ENCODE data around the gene IGFLR1. TPM values are rescaled to one million over a fixed set of nuclear protein-coding genes. Genes with fewer than 3 reads are reported as not detected.

The IGFLR1 gene
- polyA plus RNA-seq, 3 donors = 80.5 to 144 (median 119) TPM

- peaks cover 19% of the 10 kb centered on the region for H3K79me2 ChIP-seq (ENCODE audit: insufficient read depth, low read length)
- 98% methylated on average over 12 of the region's 14 CpGs for WGBS (ENCODE audit: insufficient coverage)
- no peak overlapping the region for H3K27ac ChIP-seq (ENCODE audit: low read depth in 1 of 2, low read length in 2 of 2)
- DNase-seq = no peak
- intact Hi-C loops (cut with micrococcal nuclease) = loop anchor here in 1 of 2 donors (10.0 kb wide), 1 partner anchor 363 kb away; the partner anchor contains the start of genes OVOL3, POLR2I and TBCB
- H4K20me1 ChIP-seq (ENCODE audit: insufficient read depth, low read length) = no peaks in the 10 kb centered on the region
- Mint-ChIP-seq H3K27ac (no peak overlapping the region), H3K36me3 (peaks cover 40 to 44% of the 10 kb centered on the region in 2 donors), H3K4me1 (peaks cover 32% of the 10 kb centered on the region), H3K27me3 (ENCODE audit: low read depth in 3 of 3) (peaks cover 17 to 25% (median 22%) of the 10 kb centered on the region in 3 donors), H3K9me3 (peaks cover 0 to 8% (median 3%) of the 10 kb centered on the region in 7 donors), H3K4me3 (no peak overlapping the region)
- H3K9ac ChIP-seq (ENCODE audit: insufficient read depth, low read length, poor library complexity, severe bottlenecking) = no peak overlapping the region
- H3K4me2 ChIP-seq (replicated peaks; ENCODE audit: extremely low read depth, low read length, poor library complexity, severe bottlenecking) = no peak overlapping the region
- H3K4me1 ChIP-seq (ENCODE audit: control insufficient read depth in 1 of 2, insufficient read depth in 2 of 2, low read length in 2 of 2) = peaks cover 31 to 47% of the 10 kb centered on the region in 2 donors
- no peak overlapping the region for H2AFZ ChIP-seq (ENCODE audit: insufficient read depth, low read depth, low read length, poor library complexity, severe bottlenecking)
- peaks cover 9 to 18% of the 10 kb centered on the region in 2 donors for H3K27me3 ChIP-seq (ENCODE audit: control insufficient read depth in 2 of 2, insufficient read depth in 2 of 2, low read length in 2 of 2)
- no peak for TF ChIP-seq CTCF (IDR thresholded peaks at IDR 0.05)
- no peaks in the 10 kb centered on the region for H3K9me3 ChIP-seq (replicated peaks in 1 of 2; ENCODE audit: control insufficient read depth in 1 of 2, insufficient read depth in 1 of 2, low read length in 2 of 2)
- peaks cover 24 to 30% of the 10 kb centered on the region in 2 donors for H3K36me3 ChIP-seq (replicated peaks in 1 of 2; ENCODE audit: control insufficient read depth in 1 of 2, insufficient read depth in 2 of 2, low read length in 2 of 2)
- no peak overlapping the region for H3K4me3 ChIP-seq (replicated peaks in 1 of 3; ENCODE audit: low read depth in 2 of 3, low read length in 3 of 3)
Observed at GRCh38 chr19:35751839-35752745, 9.8 kb upstream of the IGFLR1 start.

- no peak overlapping the region for H2AFZ ChIP-seq (ENCODE audit: insufficient read depth, low read depth, low read length, poor library complexity, severe bottlenecking)
- H3K4me3 Mint-ChIP-seq = no peak overlapping the region
- peaks cover 3 to 8% (median 5%) of the 10 kb centered on the region in 3 donors for H3K27me3 Mint-ChIP-seq (ENCODE audit: low read depth in 3 of 3)
- WGBS (ENCODE audit: insufficient coverage) = 78% methylated on average over 3 of the region's 5 CpGs
- H3K4me3 ChIP-seq (replicated peaks in 1 of 3; ENCODE audit: low read depth in 2 of 3, low read length in 3 of 3) = no peak overlapping the region
- DNase-seq = no peak
- intact Hi-C loops (cut with micrococcal nuclease) = loop anchor here in 1 of 2 donors (10.0 kb wide), 1 partner anchor 365 kb away; the partner anchor contains the start of genes OVOL3, POLR2I and TBCB
- peaks cover 35 to 40% of the 10 kb centered on the region in 2 donors for H3K36me3 Mint-ChIP-seq
- no peak overlapping the region for H3K9ac ChIP-seq (ENCODE audit: insufficient read depth, low read length, poor library complexity, severe bottlenecking)
- H3K27ac ChIP-seq (ENCODE audit: low read depth in 1 of 2, low read length in 2 of 2) = no peak overlapping the region
- no peaks in the 10 kb centered on the region for H3K9me3 ChIP-seq (replicated peaks in 1 of 2; ENCODE audit: control insufficient read depth in 1 of 2, insufficient read depth in 1 of 2, low read length in 2 of 2)
- H3K27me3 ChIP-seq (ENCODE audit: control insufficient read depth in 2 of 2, insufficient read depth in 2 of 2, low read length in 2 of 2) = peaks cover 0 to 2% of the 10 kb centered on the region in 2 donors
- H4K20me1 ChIP-seq (ENCODE audit: insufficient read depth, low read length) = no peaks in the 10 kb centered on the region
- peaks cover 0 to 2% (median 0%) of the 10 kb centered on the region in 7 donors for H3K9me3 Mint-ChIP-seq
- no peak overlapping the region for H3K27ac Mint-ChIP-seq
- H3K36me3 ChIP-seq (replicated peaks in 1 of 2; ENCODE audit: control insufficient read depth in 1 of 2, insufficient read depth in 2 of 2, low read length in 2 of 2) = peaks cover 24 to 30% of the 10 kb centered on the region in 2 donors
- no peak overlapping the region for H3K4me2 ChIP-seq (replicated peaks; ENCODE audit: extremely low read depth, low read length, poor library complexity, severe bottlenecking)
- TF ChIP-seq CTCF (IDR thresholded peaks at IDR 0.05) = no peak
- H3K79me2 ChIP-seq (ENCODE audit: insufficient read depth, low read length) = peaks cover 34% of the 10 kb centered on the region
- peaks cover 26 to 40% of the 10 kb centered on the region in 2 donors for H3K4me1 ChIP-seq (ENCODE audit: control insufficient read depth in 1 of 2, insufficient read depth in 2 of 2, low read length in 2 of 2)
- peaks cover 30% of the 10 kb centered on the region for H3K4me1 Mint-ChIP-seq
Observed at GRCh38 chr19:35750167-35750566, 7.9 kb upstream of the IGFLR1 start.
